Skin of body (tissue), 2 donors: ENCODE results near the gene PIK3C2G. TPM values are rescaled to one million over a fixed set of nuclear protein-coding genes. Genes with fewer than 3 reads are reported as not detected.
"Not testable (repeated sequence)": the region's sequence is repeated elsewhere in the genome, so short reads cannot be mapped to it uniquely, and the experiment has no call there.

Experiments used
- DNase-seq: peaks from one replicate; lab custom pipeline; 2025; lab: John Stamatoyannopoulos, UW
- total RNA-seq: library from RNA; depleted of rRNA; stranded (reverse); fragments of >200 nt; gene quantifications from one replicate; pipeline ENCODE4 v1.2.3, GENCODE V29; 2014

Gene PIK3C2G, protein sequence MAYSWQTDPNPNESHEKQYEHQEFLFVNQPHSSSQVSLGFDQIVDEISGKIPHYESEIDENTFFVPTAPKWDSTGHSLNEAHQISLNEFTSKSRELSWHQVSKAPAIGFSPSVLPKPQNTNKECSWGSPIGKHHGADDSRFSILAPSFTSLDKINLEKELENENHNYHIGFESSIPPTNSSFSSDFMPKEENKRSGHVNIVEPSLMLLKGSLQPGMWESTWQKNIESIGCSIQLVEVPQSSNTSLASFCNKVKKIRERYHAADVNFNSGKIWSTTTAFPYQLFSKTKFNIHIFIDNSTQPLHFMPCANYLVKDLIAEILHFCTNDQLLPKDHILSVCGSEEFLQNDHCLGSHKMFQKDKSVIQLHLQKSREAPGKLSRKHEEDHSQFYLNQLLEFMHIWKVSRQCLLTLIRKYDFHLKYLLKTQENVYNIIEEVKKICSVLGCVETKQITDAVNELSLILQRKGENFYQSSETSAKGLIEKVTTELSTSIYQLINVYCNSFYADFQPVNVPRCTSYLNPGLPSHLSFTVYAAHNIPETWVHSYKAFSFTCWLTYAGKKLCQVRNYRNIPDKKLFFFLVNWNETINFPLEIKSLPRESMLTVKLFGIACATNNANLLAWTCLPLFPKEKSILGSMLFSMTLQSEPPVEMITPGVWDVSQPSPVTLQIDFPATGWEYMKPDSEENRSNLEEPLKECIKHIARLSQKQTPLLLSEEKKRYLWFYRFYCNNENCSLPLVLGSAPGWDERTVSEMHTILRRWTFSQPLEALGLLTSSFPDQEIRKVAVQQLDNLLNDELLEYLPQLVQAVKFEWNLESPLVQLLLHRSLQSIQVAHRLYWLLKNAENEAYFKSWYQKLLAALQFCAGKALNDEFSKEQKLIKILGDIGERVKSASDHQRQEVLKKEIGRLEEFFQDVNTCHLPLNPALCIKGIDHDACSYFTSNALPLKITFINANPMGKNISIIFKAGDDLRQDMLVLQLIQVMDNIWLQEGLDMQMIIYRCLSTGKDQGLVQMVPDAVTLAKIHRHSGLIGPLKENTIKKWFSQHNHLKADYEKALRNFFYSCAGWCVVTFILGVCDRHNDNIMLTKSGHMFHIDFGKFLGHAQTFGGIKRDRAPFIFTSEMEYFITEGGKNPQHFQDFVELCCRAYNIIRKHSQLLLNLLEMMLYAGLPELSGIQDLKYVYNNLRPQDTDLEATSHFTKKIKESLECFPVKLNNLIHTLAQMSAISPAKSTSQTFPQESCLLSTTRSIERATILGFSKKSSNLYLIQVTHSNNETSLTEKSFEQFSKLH (N-terminal part only)
- 18.1 TPM for total RNA-seq

GRCh38 chr12:18261273-18261672, at the start of gene PIK3C2G:
TSS of gene PIK3C2G (plus strand) at chr12:18261518. CDS start at chr12:18282082, 20,564 bp downstream.
- DNase-seq = no peak

DNA sequence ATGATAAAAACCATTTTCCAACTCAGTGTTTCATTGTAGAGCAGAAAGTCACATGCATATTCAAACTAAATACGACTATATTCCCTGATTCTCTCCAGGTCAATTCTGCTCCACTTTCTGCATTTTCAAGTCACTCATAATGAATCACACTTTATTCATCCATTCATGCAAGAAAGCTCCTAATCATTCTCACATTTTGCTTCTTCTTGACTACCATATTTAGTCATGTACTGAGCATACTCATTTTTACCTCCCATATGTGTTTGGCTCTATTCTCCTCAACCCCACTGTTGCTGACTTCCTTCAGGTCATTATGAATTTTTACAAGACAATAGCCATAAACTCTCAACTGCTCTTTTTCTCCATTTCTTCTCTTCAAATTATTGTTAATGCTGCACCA, 43.4 kb upstream of the PIK3C2G start:
- DNase-seq = no peak

DNA sequence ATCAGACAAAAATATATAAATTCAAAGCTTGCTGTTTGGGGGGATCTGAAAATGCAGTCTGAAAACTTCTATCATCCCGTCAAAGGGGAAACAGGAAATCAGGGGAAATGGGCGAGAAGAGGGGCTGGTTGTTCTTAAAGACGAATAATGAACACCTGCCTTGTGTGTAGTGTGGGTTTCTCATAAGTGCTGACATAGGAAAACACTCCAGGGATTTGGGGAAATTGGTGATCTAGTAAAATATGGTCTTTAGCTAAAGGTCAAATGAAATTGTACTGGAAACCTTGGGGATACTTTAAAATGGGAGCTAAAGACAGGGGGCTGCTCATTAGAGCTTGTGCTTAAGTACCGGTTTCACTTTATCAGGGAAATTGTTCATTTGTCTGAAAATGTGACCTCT, 39.6 kb upstream of the PIK3C2G start:
- no peak for DNase-seq

- no peak for DNase-seq
Observed at GRCh38 chr12:18222699-18223098, 38.6 kb upstream of the PIK3C2G start.

- peak; percentile 14 for DNase-seq
Observed at GRCh38 chr12:18224745-18225144, 36.6 kb upstream of the PIK3C2G start.

- no peak for DNase-seq
Observed at GRCh38 chr12:18239526-18239925, 21.8 kb upstream of the PIK3C2G start.

DNA sequence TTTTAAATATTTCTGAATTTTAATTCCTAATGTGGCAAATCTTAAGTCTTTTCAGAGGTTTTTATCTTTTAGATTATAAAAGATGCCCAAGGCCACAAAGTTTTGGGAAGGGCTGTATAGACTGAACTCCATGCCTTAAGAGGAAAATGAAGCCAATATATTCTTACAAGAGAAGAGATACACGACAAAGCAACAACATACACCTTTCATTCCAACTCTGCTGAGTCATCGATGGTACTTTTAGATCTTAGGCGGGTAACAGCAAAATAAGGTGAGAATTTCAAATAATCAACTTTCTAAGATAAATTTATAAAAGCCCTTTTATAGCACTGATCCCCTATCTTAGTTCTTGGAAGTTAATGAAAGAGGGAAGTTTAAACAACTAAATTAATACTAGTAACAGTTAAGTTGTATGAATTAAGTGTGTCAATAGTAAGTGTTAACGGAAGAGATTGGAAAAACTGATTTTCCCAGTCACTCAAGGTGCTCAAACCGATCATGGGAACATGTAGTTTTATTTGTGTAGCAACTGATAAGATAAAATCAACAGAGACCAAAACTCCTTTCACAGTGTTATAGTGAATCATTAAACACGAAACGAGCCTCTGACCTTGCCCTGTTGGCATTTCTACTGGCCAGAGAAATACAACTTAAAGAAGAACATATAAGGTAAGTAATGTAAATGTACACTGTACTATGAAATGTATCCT, 18.8 kb upstream of the PIK3C2G start:
- no peak for DNase-seq

GRCh38 chr12:18243238-18243637, 18.1 kb upstream of the PIK3C2G start:
- no peak for DNase-seq

DNA sequence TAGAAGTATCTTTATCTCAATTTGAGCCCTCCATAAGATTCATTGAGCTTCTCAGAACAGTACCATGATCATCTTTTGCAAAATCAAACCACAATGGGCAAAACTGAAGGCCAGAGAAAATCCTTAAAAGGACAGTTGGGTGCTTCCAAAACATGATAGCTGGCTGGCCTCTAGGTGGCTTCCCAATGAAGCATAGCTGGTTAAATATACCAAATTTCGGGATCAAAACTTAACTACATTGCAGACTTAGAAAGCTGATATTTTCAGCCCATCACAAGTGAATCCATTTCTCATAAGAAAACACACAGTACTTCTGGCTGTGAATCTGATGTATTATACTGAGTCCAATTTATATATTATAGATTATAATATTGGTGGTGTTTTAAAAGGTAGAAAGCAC, 15.3 kb upstream of the PIK3C2G start:
- DNase-seq = no peak

DNA sequence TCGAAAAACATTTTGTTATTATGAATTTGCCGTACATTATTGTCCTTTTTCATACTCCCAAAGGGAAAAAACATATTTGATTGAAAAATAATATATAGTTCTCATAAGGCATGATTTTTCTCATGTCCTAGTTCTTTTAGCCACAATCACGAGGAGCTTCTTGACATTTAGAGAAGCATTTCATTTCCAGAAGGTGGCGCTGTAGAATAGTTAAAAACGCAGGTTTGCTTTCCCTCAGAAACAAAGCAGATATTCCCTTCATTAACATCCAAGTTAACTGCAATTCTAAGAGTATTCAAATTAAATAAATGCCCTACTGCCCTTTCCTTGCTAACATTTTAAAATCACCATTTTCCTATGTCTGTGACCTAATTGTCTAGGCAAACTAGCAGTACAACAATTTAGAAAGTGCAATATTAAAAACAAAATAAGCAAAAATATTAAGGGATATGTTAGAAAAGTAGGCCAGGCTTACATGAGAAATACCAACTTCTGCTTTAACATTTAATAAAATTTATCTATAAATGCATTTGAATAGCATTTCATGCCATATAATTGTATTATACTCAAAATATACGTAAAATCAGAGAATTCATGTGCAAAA, 10.9 kb upstream of the PIK3C2G start:
- peak; percentile 83 for DNase-seq

- no peak for DNase-seq
Observed at GRCh38 chr12:18254081-18254480, 7.2 kb upstream of the PIK3C2G start.

- DNase-seq = not testable (repeated sequence)
Observed at GRCh38 chr12:18255004-18255403, 6.3 kb upstream of the PIK3C2G start.

DNA sequence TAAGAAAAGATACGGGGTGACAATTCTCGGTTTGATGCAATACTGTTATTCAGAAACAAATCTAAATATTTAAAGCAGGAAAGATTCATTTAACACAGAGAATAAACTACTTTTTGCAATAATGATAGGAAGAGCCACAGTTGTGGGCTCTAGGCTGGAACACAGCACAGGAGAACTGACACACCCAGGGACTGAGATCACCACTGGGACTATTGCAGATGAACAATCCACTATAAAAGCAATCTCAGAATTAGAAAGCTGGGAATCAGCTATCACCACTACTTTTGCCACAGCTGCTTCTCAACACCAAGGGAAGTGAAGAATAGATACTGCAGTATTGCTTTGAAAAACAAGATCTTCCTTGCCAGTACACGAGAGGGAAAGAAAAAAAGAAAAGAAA, 4.1 kb upstream of the PIK3C2G start:
- no peak for DNase-seq

- DNase-seq = no peak
Observed at GRCh38 chr12:18258929-18259328, 2.4 kb upstream of the PIK3C2G start.

- DNase-seq = no peak
Observed at GRCh38 chr12:18259906-18260682, 1.2 kb upstream of the PIK3C2G start.

GRCh38 chr12:18261906-18262305, 588 bp downstream of the PIK3C2G start:
- no peak for DNase-seq

- no peak for DNase-seq
Observed at GRCh38 chr12:18262514-18262913, 1.2 kb downstream of the PIK3C2G start.

DNA sequence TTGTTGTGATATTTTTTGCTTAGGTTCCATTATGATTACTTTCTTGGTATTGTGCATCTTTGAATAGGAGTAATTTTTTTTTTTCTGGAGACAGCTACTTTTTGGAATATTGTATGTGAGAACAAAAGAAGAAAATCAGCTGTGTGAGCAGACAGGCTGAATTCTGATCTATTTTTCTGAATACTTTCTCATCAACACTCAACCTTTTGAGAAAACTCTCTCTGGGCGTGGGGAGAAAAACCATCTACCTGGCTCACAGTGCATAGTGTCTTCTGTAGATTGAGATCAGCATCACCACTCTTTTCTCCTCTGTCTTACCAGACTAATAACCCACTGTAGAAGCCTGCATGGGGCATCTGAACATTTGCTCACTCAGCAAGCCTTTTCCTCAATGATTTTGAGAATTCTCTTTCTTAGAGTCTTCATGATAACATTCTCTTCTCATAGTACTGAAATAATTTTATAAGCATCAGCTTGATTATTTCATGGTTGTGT, 3.3 kb downstream of the PIK3C2G start:
- no peak for DNase-seq

DNA sequence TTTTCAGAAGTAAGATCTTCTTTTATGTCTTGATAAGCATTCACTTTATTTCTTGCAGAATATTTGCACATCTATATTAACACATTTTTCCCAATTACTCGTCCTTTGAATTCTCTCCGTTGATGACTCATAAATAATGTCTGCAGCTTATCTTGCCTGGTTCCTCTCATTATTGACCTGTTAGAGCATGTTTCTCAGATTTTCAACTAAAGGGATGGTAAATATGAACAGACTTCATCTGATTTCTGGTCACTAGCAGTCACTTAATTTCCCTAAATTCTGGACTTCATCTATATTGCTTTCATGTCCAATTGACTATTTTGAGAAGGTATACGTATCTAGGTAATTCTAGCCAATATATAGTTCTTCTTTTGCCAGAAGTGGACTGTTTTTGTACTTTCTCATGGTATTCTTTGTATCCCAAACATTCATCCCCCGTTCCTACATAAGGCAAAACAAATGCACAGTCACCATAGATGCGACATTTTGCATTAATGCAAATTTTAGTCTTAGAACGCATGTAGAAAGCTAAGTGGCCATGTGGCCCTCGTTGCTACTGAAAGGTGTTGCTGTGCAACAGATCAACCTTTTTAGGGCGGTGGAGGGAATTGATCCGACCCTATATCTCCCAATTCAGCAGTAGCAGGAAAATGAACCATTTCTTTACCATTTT, 6.2 kb downstream of the PIK3C2G start:
- no peak for DNase-seq
